ENCODE measurements around the gene MGAT5. TPM values are rescaled to one million over a fixed set of nuclear protein-coding genes. Genes with fewer than 3 reads are reported as not detected.

The MGAT5 gene
- total RNA-seq, 4 donors from 2014 or later: 16.3 to 37.8 (median 32.5) TPM

- no peak overlapping the region for H3K4me3 ChIP-seq (ENCODE audit: low read depth, poor library complexity, severe bottlenecking)
- WGBS, 2 donors: 75 to 80% methylated on average over 5 of the region's 5 CpGs
- DNase-seq (ENCODE audit: low spot score in 2 of 2): no peak
- TF ChIP-seq CTCF (IDR thresholded peaks at IDR 0.05) (no peak), POLR2A (IDR thresholded peaks at IDR 0.05) (no peak)
- intact Hi-C loops (cut with DNase I; ENCODE audit: low total_unique reads): no loop called here
Observed at GRCh38 chr2:134307334-134307733, 53.5 kb downstream of the MGAT5 start.

- TF ChIP-seq CTCF (IDR thresholded peaks at IDR 0.05) (no peak), POLR2A (IDR thresholded peaks at IDR 0.05) (no peak)
- 93 to 96% methylated on average over 3 of the region's 3 CpGs for WGBS, 2 donors
- no peak for DNase-seq (ENCODE audit: low spot score in 2 of 2)
- no peak overlapping the region for H3K4me3 ChIP-seq (ENCODE audit: low read depth, poor library complexity, severe bottlenecking)
- intact Hi-C loops (cut with DNase I; ENCODE audit: low total_unique reads): no loop called here
Observed at GRCh38 chr2:134308474-134309385, 54.9 kb downstream of the MGAT5 start.

- no peak overlapping the region for H3K4me3 ChIP-seq (ENCODE audit: low read depth, poor library complexity, severe bottlenecking)
- TF ChIP-seq POLR2A (IDR thresholded peaks at IDR 0.05) (no peak), CTCF (IDR thresholded peaks at IDR 0.05) (no peak)
- no peak for DNase-seq (ENCODE audit: low spot score in 2 of 2)
- intact Hi-C loops (cut with DNase I; ENCODE audit: low total_unique reads): no loop called here
- WGBS, 2 donors: 59 to 66% methylated on average over 3 of the region's 3 CpGs
Observed at GRCh38 chr2:134310107-134311079, 56.5 kb downstream of the MGAT5 start.

GRCh38 chr2:134312482-134312881 lies 58.6 kb downstream of the MGAT5 start:
- no peak for DNase-seq (ENCODE audit: low spot score in 2 of 2)
- TF ChIP-seq CTCF (IDR thresholded peaks at IDR 0.05) (no peak), POLR2A (IDR thresholded peaks at IDR 0.05) (no peak)
- no peak overlapping the region for H3K4me3 ChIP-seq (ENCODE audit: low read depth, poor library complexity, severe bottlenecking)
- WGBS, 2 donors: 62 to 63% methylated on average over 8 of the region's 8 CpGs
- intact Hi-C loops (cut with DNase I; ENCODE audit: low total_unique reads): no loop called here

- no peak for DNase-seq (ENCODE audit: low spot score in 2 of 2)
- WGBS, 2 donors: 59 to 77% methylated on average over 4 of the region's 4 CpGs
- TF ChIP-seq POLR2A (IDR thresholded peaks at IDR 0.05) (no peak), CTCF (IDR thresholded peaks at IDR 0.05) (no peak)
- H3K4me3 ChIP-seq (ENCODE audit: low read depth, poor library complexity, severe bottlenecking): no peak overlapping the region
- intact Hi-C loops (cut with DNase I; ENCODE audit: low total_unique reads): no loop called here
Observed at GRCh38 chr2:134314202-134314601, 60.3 kb downstream of the MGAT5 start.
